ENCODE data around the gene ACTL9.
"Not testable (repeated sequence)": the region's sequence is repeated elsewhere in the genome, so short reads cannot be mapped to it uniquely, and the experiment has no call there.

Gene ACTL9

GRCh38 chr19:8698433-8699063 lies at the start of gene ACTL9:
Gene ACTL9 (minus strand): TSS chr19:8698795. CDS start chr19:8698701, 94 bp downstream.
- no peak for DNase-seq (ENCODE audit: low read depth)

DNA sequence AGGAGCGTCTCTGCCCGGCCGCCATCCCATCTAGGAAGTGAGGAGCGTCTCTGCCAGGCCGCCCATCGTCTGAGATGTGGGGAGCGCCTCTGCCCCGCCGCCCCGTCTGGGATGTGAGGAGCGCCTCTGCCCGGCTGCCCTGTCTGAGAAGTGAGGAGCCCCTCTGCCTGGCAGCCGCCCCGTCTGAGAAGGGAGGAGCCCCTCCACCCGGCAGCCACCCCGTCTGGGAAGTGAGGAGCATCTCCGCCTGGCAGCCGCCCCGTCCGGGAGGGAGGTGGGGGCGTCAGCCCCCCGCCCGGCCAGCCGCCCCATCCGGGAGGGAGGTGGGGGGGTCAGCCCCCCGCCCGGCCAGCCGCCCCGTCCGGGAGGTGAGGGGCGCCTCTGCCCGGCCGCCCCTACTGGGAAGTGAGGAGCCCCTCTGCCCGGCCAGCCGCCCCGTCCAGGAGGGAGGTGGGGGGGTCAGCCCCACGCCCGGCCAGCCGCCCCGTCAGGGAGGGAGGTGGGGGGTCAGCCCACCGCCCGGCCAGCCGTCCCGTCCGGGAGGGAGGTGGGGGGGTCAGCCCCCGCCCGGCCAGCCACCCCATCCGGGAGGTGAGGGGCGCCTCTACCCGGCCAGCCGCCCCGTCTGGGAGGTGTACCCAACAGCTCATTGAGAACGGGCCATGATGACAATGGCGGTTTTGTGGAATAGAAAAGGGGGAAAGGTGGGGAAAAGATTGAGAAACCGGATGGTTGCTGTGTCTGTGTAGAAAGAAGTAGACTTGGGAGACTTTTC lies 40.9 kb upstream of the ACTL9 start:
- DNase-seq (ENCODE audit: low read depth): not testable (repeated sequence)

DNA sequence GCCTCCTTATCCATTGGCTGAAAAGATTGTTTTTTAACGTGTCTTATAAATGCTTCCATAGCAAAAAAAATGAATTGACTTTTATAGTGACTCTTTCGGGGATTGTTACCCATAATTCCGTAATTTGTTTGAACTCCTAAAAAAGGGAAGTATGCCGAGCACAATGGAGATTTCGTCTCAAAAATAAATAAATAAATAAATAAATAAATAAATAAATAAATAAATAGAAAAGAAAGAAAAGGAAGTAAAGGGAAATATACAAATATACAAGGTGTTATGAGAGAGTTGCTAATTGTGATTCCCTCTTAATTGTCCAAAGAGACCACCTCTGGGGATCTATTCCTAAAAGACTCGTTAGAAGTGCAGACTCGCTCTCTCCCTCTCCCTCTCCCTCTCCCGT lies 39.8 kb upstream of the ACTL9 start:
- DNase-seq (ENCODE audit: low read depth): no peak

GRCh38 chr19:8731428-8732169 lies 33.0 kb upstream of the ACTL9 start:
- DNase-seq (ENCODE audit: low read depth): no peak

GRCh38 chr19:8724276-8724675 lies 25.7 kb upstream of the ACTL9 start:
- DNase-seq (ENCODE audit: low read depth): no peak

GRCh38 chr19:8722032-8722431 lies 23.4 kb upstream of the ACTL9 start:
- no peak for DNase-seq (ENCODE audit: low read depth)

DNA sequence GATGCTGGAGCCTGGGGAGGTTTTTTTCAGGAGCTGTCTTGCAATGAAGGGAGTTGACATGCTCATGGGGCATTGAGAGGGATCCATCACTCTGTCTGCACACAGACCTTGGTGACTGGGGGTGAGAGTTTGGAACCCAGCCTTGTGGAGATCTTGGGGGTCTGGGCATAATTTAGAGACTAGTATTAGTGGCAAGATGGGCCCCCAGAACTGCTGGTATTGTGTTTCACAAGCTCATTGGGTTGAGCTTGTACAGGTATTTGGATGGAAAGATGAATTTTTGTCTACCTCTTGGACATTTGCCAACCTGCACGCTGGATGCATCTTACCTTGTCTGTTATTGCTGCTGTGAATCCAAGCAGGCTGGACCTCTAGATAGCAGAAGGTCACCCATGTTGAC lies 22.7 kb upstream of the ACTL9 start, which contains the start of gene OR2Z1:
OR2Z1 (plus strand) TSS at position 301 of the 400 bp plus-strand sequence. CDS start 9,395 bp downstream, outside the sequence.
- no peak for DNase-seq (ENCODE audit: low read depth)

- not testable (repeated sequence) for DNase-seq (ENCODE audit: low read depth)
Observed at GRCh38 chr19:8710337-8710736, 11.7 kb upstream of the ACTL9 start.

DNA sequence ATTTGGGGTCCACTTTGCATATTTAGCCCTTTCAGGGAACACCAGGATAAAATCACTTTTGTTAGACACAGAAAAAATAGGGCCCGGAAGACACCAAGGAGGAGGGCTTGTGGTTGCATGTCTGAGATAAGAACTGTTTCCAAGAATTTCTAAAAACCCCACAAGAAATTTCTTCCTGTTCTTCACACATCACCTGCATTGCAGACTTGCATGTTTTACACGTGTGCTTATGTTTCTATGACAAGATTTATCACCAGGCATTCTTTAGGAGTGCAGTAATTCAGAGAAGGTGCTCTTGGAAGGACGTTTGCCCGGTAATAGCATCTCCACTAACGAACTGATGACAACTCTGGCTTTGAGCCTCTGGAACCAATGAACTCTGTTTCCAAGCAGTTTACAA lies 7.1 kb upstream of the ACTL9 start:
- DNase-seq (ENCODE audit: low read depth): no peak

- not testable (repeated sequence) for DNase-seq (ENCODE audit: low read depth)
Observed at GRCh38 chr19:8705304-8705703, 6.7 kb upstream of the ACTL9 start.

DNA sequence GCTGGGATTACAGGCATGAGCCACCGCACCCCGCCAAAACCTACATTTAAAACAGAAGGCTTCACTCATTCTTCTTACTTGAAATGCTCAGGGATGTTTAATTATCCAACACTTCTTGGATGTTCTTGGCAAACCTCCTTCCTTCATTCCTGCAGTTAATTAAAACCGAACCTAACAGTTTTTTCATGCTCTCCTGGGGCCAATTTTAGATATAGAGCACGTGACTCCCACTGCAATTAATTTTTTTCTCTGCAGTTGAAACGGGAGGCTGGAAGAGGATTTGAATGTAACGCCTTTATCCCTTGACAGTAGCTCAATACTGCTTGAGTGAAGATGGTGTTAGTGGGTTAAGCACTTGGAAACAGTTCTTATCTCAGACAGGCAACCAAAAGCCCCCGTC lies 4.6 kb upstream of the ACTL9 start:
- no peak for DNase-seq (ENCODE audit: low read depth)

DNA sequence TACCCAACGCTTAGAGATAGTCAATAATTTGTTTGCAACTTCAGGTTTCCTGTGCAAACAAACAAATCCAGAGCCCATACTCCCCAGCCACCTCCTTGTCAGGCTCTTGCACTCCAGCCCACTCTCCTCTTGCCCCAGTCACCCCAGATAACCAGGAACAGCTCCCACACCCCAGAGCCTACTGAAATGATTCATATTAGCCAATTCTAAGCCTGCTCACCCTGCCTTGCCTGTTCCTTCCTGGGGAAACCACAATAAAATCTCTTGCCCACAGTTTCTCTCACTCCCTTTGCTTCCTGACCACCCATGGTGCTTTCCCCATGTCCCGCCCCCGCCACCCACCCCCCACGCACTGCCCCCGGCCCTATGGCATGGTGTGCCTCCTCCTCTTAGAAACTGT lies 3.8 kb upstream of the ACTL9 start:
- DNase-seq (ENCODE audit: low read depth): no peak

- DNase-seq (ENCODE audit: low read depth): no peak
Observed at GRCh38 chr19:8700956-8701355, 2.4 kb upstream of the ACTL9 start.

DNA sequence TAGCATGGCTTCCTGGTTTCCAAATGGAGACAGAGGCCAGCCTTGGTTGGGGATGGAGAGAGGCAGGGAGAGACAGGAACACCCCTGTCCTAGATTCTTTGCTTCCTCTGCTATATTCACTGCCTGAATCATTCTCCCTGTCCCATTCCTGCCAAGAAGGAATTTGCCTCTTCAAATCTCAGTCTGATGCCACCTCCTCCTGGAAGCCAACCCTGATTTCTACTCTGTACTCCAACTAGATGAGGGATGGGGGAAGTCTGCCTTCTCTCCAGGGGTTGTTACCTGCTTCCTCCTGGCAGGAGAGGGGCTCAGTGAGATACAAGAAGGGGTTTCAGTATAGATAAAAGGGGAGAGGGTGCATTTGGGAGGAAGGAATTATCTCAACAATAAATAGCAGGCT lies 1.3 kb upstream of the ACTL9 start:
- no peak for DNase-seq (ENCODE audit: low read depth)

DNA sequence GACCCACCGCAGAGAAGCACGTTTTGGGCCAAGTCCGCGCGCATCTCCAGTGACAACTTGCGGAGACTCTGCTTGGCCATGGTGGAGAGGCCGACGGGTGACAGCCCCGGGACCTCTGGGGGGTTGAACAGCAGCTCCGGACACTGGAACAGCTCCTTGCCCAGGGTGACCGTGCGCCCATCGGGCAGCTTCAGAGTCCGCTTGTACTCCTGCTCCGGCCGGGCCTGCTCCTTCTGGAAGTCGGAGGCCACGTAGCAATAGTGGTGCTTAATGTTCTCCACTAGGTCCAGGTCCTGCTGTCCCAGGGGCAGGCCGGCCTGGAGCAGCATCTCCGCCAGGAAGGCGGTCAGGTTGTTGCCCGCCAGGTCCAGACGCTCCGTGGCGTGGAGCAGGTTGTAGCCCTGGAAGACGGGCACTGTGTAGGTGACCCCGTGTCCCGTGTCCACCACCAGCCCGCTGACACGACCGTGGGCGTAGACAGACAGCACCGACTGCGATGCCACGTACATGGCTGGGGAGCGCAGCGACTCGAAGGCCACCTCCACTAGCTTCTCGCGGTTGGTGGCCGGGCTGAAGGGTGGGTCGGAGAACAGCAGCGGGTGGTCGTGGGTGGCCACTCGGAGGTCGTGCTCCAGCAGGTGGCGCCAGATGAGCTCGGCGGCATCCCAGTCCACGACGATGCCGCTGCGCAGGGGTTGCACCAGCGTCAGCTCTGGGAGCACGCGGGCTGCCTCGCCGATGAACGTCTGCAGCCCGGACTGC lies 743 bp downstream of the ACTL9 start:
- no peak for DNase-seq (ENCODE audit: low read depth)

- DNase-seq (ENCODE audit: low read depth): no peak
Observed at GRCh38 chr19:8696993-8697392, 1.6 kb downstream of the ACTL9 start.

DNA sequence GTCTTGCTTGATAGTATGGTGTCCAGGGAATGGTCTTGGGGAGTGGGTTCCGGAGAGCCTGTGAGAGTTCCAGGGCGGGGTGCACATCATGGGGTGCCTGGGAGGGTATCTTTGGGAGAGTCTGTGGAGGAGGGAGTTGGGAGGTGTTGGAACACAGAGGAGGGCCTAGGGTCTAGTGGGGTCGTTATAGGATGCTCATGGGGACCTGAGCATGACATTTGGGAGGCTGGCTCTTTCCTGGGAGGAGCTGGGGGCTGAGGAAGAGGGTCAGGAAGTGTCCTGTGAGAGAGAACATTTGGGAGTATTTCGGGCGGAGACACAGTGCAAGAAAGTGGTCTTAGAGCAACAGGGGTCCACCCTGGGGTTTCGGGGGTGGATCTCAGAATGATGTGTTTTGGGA lies 2.7 kb downstream of the ACTL9 start:
- DNase-seq (ENCODE audit: low read depth): no peak

- no peak for DNase-seq (ENCODE audit: low read depth)
Observed at GRCh38 chr19:8695501-8695900, 3.1 kb downstream of the ACTL9 start.

GRCh38 chr19:8690753-8691539 lies 7.6 kb downstream of the ACTL9 start:
- DNase-seq (ENCODE audit: low read depth): no peak

- DNase-seq (ENCODE audit: low read depth): no peak
Observed at GRCh38 chr19:8688930-8689329, 9.7 kb downstream of the ACTL9 start.

DNA sequence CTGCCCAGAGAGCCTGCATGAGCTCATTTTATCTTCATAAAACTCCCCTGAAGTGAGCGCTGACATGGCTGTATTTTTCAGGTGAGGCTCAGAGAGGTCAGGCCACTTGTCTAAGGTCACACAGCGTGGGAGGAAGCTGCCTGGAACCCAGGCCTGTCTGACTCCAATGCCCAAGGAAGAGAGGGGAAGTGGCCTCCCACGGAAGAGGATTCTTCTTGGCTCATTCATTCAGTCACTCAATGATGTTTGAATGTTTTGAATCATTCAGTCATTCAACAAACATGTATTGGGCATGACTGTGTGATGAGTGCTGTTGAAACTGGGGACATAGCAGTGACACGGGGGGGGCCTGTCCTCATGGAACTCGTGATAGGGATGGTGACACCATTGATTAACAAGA lies 12.0 kb downstream of the ACTL9 start:
- DNase-seq (ENCODE audit: low read depth): no peak
